GM21447 (cell line): ENCODE results near the gene ZNF804A.

Source experiments
- ATAC-seq: cut with Tn5 transposase; IDR thresholded peaks from one replicate; pipeline ENCODE4 v1.9.1; 2021; ENCODE audit not compliant: unreplicated experiment

ZNF804A gene

GRCh38 chr2:184923751-184924150, 325.4 kb downstream of the ZNF804A start:
- ATAC-seq = no peak

DNA sequence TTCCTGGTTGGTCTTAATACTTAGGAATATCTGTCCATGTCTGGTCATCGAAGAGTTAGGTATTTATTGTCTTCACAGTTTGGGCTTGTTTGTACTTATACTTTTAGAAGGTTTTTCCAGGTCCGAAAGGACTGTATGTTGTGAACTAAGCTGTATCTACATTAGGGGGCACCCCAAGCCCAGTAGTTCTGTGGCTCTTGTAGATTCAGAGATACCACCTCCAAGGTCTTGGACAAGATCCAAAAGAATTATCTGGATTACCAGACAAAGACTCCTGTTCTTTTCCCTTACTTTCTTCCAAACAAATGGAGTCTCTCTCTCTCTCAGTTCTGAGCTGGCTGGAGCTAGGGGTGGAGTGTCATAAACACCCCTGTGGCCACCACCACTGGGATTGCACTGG, 328.7 kb downstream of the ZNF804A start:
- ATAC-seq = no peak

DNA sequence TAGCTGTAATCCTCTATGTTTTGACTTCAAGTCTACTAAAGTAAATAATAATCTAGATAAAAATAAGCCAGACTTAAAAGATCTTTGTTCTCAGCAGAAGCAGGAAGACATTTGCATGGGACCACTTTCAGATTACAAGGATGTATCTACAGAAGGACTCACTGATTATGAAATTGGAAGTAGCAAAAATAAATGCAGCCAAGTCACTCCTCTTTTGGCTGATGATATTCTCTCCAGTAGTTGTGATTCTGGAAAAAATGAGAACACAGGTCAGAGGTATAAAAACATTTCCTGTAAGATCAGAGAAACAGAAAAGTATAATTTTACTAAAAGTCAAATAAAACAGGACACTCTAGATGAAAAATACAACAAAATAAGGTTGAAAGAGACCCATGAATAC, 338.4 kb downstream of the ZNF804A start:
- no peak for ATAC-seq

- no peak for ATAC-seq
Measured at GRCh38 chr2:184938221-184938985, 340.1 kb downstream of the ZNF804A start.

GRCh38 chr2:184945326-184945725, 347.0 kb downstream of the ZNF804A start:
- no peak for ATAC-seq

GRCh38 chr2:184945824-184946223, 347.5 kb downstream of the ZNF804A start:
- ATAC-seq = no peak

GRCh38 chr2:184956856-184957255, 358.5 kb downstream of the ZNF804A start:
- ATAC-seq = no peak

DNA sequence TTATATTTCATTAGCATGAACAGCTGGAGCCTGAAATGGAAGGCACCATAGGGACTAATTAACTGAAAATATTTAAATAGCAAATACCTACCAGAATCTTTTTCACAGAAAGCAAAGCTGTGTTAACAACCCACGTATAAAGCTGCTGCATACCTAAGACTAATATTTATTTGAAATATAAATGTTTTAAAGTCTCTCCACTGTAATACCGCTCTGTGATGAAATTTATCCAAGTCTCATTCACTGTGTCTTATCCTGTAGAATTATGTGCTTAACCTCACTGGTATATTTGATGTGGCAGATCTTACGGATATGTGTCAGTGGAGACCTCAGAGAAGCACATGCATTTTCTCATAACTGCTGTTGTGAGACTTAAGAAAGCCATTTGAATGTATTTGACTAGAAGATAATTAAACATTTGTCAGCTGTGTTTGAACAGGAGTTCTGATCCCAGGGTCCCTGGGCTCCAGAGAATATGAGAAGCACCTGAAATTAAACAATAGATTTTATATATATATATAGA, 373.3 kb downstream of the ZNF804A start:
- ATAC-seq = no peak
